Activated T-cell treated with anti-CD3 and anti-CD28 coated beads for 48 hours (primary cell): ENCODE measurements around the gene CCDC39.

Experiments used
- DNase-seq: peaks from one replicate; pipeline ENCODE4 v3.0.0-alpha.2; 2020; ENCODE audit warnings: low read depth

Gene CCDC39

DNA sequence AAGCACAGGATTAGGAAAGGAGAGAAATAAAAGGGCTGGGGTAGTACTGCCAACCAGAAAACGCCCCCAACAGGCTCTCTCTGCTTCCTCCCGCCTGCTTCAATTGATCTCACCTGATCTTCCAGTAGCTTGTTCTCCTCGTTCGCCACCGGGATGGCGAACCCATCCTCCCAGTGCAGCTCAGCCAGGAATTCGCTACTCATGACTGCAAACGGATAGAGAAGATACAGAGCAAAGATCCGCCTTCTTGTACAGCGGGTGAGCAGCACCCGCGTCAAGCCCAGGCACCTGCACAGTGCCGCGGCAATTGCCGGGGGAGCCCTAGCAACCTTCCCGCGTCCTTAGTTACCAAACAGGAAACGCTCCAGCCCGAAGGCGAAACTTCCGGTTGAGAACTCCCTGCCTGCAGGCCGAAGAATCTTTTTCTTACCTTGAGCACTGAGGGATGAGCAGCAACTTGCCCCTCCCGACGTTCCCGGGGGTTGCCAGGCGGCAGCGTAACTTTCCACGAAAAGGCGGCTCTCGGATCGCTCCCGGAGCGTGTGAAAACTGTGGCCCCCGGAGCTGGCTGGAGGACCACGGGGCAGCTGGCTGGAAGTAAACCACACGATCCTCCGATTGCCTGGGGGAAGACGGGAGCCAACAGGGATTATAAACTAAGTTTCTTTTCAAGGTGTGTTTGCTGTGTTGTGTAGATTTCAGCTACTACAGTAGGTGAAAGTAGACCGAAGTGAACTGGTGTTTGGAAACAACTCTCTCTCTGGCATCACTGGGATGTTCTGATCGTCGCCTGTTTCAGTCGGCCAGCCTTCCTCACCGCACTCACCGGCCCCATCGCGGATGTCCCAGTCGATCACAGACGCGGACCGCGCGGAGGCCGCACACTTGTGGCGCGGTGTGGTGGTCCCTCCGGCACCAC is at the start of gene CCDC39:
CCDC39 (minus strand) TSS at position 312 of the 919 bp plus-strand sequence; CDS start at position 203, 109 bp downstream.
- DNase-seq: peak; percentile 67

DNA sequence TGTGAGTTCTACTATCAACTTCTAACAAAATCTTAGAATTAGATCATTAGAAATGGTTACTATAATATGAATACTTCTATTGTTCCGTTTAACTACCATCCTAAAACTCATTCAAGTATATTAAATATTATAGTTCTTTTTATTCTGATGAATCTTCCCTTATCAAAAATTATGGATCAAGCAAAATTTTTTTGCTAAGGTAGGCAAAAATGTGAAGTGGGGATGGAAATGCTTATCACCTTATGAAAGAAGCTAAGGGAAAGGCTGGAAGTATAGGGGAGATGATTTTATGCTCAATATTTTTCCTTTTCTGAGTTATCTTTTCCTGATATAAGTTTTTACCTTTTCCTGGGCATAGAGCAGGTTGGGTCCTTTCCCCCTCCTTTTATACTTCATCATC is 40.7 kb upstream of the CCDC39 start:
- no peak for DNase-seq

DNA sequence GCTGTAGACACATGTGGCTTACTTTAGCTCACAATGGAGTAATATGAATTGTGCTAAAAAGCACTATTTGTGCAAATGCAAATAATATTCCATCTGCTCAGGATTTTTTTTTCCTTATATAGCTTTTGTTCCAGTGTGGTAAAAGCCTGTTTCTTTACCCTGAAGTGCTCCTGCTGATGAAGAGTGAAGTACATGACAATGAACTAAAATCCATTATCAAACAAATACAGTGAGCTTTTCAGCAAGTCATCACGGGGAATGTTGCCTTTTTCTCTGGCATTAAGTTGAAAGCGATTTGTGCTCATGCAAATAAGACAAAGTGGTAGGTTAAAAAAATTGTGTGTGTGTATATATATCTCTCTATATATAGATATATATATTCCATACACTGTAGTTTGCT is 28.6 kb upstream of the CCDC39 start:
- no peak for DNase-seq

DNA sequence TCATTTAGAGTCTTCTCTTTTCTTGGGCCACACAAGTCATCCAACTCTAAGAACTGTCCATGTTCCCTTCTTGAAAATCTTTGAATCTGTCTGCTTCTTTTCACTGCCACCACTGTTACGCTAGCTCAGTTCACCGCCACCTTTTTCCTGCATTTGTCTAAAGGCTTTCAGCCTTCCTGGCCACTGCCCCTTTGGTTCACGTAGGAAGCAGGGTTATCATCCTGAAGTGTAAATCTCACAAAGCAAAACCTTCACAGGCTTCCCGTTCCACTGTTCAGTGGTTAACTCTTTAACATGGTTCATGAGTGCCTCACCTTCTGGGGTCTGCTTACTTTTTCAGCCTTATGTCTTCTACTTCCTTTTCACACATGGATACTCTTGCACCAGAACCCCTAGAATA is 26.3 kb upstream of the CCDC39 start:
- DNase-seq: no peak

DNA sequence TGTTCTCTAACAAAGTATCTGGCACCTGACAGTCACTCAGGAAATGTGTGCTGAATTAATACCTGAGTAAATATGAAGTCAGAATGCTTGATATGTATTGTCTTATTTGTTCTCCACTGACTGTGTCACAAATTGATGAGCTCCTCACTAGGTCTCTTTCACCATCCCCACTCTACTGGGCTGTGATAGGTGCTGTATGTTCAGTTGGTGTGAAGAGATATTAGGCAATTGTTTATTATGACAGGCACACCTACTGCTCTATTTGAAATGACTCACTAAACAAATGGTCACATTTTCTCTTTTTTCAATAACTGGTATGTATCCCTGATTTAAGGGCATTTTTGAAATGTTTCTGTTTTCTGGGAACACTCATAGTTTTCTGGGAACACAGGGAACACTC is 25.2 kb upstream of the CCDC39 start:
- DNase-seq: no peak

DNA sequence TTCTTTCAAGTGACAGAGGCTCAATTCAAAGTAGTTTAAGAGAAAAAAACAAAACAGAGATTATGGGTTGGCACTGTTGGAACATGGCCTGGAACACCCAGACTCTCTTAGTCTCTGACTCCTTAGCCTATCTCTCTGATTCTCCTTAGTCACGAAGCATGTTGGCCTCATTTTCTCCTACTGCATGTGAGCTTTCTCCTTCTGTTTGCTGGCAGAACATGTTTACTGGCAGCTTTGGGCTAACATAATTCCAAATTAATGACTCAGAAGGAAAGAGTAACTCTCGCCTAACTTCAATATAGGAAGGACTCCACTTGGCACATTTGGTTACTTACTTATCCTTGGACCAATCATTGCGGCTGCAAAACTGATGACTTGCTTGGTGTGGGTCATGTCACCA is 21.7 kb upstream of the CCDC39 start:
- DNase-seq: no peak

DNA sequence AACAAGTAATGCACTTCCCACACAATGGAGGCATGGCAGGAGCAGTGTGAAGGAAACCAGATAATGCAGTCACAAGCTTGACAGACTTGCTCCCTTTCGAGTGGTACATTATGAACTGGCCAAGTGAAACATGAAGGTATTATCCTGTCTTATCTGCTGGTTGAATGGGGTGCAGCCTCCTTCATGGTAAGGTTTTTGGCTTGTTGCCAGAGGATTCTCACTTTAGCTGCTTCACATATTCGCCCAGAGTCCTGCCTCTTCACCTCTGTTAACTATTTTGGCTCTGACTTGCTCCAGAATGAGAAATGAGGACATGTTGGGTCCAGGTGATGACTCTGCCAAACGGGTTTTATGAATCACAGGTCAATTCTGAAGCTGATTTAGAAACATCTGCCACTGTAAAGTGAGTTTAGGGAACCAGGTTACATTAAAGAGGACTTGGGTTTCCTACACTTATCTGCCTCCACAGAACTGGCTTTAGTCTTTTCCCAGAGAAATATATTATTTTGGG is 19.5 kb upstream of the CCDC39 start:
- no peak for DNase-seq

DNA sequence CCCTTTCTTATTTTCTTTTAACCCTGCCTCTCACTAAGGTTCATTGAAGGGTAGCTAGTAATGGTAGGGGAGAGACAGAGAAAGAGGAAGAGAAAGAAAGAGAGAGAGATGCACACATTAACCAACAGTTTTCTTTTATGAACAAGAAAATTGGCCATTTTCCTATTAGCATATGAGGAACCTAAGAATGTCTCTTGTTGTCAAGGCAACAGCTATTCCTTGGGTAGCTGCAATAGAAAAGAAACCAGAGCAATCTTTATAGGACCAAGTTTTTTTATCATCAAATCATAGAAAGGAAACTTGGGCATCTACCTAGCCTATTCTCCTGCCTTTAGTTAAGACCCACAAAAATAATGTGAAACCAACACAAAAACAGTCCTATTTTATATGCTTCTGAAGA is 15.0 kb upstream of the CCDC39 start:
- no peak for DNase-seq

DNA sequence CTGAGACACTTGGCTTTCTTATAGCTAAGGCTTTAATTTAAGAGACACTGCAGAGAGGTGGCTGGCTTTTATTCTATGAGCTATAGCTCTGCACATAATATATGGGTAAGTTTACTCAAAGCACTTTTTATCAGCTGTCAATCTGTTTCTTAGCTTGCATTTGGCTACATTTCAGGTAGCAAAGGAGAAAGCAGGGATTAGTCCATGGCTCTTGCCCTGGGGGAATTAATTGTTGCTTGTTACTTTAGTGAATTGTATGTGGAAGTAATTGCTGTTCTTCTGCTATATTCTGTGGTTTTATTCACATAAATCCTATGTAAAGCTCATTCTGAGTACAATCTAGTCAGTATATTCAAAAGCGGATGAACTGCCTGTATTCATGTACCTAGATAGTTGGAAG is 14.4 kb upstream of the CCDC39 start:
- DNase-seq: no peak

DNA sequence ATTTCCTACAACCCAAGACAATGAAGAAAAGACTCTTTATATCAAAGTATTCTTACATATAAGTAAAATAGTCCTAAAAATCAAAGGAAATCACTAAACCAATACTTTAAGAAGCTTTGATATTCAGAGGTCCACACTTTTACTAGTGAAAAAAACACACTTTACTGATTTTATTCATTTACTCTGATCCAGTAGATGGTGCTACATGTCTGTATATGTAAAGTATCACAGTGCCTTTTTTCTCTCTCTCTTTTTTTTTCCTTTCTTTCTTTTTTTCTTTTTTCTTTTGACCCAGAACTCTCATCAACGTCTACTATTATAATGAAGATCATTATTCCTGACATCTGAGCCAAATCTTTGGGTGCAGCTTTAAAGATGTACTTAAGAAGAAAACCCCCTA is 10.8 kb upstream of the CCDC39 start:
- DNase-seq: no peak

DNA sequence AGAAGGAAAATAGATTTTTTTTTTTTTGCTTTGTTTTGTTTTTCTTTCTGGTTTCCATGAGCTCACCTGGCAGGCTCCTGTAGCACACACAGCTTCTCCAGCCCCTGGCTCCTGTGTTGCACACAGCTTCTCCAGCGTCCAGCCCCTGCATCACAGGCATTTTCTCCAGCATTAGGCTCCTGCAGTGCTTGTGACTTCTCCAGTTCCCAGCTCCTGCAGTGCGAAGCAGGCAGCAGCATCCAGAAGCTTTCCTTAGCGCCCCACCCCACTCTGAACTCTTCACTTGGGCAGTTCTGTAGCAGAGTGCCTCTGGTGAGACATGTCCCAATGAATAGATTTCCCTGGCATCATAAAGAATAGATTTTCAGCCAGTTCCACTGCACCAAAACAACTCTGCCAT is 5.5 kb upstream of the CCDC39 start:
- no peak for DNase-seq

DNA sequence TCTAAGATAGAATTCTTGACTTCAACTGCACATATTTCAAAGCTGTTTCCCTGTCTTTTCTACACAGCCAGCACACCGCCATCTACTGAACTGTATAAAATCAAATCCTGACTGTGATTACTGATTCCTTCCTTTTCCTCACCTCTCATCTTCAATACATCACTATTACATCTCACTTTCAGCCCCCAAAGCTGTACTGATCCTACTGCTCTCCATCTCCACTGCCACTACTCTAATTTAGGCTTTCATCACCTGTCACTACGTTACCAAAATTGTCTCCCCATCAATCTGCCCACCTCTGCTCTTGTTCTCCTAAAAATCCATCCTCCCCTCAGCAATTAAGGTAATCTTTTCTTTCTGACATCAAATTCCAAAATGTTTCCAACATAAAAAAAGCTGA is 4.5 kb upstream of the CCDC39 start:
- DNase-seq: no peak

DNA sequence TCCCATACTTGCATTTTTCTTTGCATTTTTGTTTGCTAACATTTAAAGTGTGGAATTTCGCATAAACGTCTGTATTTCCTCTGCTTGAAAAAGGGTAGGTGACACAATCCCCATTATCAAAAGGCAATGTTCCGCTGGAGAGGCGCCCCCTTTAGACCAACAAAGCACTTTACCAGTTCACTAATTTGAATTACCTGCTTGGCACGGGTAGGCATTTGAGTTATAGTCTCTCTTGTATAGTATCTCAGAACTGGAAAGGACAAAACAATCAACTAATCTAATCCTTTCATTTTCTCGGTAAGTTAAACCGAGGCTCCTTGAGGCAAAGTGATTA is 775 bp upstream of the CCDC39 start:
- peak; percentile 20 for DNase-seq

DNA sequence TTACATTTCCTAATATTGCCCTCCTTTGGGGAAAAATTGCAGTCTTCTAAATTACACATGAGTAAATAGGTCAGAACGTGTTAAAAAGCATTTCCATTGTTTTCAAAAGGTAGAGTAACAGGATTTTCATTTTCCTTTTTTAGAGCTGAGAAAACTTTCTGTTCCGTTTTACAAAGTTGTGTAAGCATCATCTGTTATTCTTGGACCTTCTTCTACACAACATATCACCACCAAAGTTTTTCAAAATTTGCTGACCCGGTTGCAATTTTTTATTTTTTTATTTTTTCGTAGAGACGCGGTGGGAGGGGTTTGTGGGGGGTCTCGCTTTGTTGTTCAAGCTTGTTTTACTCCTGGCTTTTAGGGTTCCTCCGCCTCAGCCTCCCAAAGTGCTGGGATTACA is 1.1 kb downstream of the CCDC39 start:
- DNase-seq: no peak

DNA sequence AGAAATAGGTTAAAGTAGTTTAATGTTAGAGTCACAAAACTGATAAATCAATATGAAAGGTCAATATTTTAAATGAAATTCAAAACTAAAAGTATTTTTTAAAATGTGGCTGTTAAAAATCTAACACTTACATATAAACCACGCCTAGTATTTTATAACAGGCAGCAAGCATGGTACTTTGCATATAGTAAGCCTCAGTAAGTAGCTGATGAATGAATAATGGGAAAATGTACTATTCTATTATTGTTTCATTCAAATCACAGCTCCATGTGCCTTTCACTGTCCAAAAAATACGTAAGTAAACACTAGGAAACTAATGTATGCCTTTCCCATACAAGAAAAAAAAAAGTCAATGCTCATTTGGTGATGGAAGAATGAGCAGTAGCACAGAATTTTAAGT is 17.8 kb downstream of the CCDC39 start:
- no peak for DNase-seq

DNA sequence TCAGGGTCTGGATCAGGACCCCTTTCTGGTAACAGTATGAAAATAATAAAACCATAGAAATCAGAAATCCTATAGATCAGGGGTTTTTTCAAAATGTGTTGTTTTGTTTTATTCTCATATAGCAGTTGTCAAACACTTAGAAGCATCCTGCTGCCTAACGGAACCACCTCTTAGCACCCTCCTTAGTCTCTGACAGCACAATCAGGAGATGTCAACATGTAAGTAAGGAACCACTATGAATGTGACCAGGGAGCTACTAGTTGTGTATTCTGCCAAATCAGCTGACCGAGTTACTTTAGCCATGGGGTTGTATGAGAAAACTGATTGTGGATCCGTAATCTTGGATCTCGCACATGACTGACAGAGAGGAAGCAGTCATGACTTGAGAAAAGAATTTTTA is 22.2 kb downstream of the CCDC39 start:
- no peak for DNase-seq

DNA sequence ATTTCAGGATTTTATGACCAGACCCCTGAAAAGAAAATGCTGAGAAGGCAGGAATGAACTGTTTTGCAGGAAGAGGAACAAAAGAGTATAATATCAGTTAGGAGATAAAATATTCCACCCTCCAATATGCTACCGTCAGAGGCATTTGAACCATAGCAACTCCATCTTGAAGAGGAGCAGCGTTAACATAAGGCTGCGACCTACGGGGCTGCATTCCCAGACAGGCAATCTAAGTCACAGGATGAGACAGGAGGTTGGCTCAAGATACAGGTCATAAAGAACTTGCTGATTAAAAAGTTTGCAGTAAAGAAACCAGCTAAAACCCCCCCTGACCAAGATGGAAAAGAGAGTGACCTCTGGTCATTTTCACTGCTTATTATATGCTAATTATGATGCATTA is 22.9 kb downstream of the CCDC39 start:
- DNase-seq: no peak

DNA sequence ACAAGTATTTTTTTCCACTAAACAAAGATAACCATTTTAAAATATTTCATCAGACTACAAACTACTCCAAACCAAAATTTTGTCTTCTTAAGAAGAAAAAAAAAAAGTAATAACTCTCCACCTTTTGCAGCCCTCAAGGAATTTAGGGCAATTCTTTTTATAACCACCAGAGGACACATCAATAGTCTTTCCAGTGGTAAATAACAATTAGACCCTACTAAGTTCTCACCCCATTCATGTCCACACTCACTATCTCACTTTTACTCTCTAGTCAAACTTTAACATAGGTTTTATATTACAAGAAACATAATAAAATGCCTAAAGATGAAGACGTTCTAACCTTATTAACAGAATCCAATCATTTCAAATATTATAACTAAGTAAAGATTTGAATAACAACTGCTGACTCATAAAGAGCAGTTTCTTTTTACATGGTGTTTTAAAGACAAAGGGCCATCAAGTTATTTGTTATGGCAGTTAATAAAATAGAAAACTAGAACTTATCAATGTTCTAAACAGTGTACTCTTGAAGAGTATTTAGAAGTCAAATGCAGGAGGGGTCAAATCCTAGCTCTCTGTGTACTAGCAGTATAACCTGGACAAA is 33.0 kb downstream of the CCDC39 start:
- DNase-seq: no peak

DNA sequence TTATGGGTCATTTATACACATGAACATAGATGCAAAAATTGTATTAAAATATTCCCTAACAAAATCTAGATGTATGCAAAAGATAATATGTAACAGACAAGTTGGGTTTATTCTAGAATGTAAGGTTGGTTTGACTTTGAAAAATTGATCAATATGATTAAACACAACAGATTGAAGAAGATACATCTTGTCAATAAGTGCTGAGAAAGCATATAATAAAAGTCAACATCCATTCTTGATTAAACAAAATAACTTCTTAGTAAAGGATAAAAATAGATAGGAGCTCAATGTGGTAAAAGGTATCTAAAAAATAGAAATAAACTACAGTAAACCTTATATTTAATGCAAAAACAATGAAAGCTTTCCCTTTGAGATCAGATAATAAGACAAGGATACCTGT is 38.3 kb downstream of the CCDC39 start:
- DNase-seq: no peak

DNA sequence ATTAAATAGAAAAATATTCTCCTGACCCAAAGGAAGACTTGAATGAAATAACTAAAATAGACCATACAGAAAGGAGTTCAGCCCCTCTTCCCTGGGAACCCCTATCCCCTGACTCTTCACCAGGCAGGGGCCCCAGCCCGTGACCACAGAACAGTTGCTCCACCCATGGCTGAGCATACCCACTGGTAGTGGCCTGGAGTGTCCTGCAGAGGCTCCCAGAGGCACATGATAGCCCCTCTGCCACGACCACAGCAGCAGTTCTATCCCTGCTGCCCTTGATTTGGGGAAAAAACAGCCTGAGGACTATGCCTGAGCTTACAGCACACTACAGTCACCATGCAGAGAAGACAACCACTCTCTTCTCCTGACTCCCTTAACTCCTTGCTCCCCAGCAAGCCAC is 45.6 kb downstream of the CCDC39 start:
- DNase-seq: no peak

DNA sequence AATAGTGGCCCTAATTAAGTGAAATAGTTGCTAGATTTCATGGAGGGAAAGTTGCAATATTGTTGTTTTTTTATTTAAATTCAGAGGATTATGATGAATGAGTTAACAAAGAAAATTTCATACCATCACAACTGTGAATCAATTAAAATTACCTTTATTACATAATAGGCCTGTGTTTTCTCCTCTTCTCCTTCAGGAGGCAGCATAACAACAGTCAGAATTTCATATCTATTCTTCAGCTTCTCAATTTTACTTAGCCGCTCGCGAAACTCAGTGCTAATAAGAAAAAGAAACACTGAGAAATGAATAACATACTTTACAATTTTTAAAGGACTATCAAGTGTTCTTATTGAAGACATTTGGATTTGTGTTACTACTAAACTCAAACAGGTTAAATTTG is 48.0 kb downstream of the CCDC39 start:
- DNase-seq: no peak

DNA sequence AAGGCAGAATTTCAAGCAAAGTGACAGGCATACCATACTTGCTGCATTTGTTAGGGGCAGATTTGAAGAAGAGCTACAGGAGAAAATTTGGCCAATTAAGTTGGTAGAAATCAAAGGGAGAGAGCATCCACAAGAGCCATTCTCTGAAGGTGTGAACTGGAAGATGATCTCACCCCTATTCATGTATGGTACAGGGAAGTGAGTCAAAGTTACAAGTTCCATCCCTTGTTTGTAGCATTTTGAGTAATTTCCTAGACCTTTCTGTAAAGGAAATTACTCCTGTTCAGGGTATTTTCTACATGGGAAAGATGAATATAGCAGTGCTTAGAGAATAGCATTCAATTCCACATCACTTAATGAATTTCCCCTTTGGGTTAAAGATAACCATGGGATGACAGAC is 48.9 kb downstream of the CCDC39 start:
- DNase-seq: no peak

DNA sequence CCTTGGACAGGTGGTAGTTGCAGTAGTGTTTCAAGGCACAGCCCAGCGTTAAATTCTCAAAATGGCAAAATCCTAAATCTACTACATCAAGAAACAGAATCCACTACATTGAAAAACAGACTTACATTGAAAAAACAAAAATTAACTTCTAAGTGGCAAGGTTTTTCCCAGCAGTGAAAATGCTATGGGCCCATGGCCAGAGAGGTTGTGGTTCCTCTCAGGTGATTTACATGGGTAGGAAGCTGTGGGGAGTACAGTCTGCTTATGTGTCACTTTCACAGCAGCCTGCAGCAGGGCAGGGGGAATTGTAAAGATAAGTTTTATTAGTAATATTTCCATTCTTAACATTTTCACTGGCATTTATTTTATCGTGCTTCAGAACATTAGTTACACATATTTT is 52.4 kb downstream of the CCDC39 start:
- DNase-seq: no peak

DNA sequence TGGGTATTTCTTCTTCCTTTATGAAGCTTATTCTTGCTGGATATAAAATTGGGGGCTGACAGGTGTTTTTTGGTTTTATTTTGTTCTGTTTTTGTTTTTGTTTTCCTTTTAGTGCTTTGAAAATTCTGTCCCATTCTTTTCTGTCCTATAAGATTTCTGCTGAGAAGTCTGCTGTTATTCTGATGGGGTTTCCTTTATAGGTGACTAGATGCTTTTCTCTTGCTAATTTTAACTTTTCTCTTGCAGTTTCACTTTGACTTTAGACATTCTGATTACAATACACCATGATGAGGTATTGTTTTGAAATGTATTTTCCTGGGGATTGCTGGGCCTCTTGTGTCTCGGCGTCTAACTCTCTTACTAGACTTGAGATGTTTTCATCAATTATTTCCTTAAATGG is 54.6 kb downstream of the CCDC39 start:
- no peak for DNase-seq
